HG03139 (cell line): Measurements from ENCODE around the gene MYOCOS.
"Not testable (repeated sequence)": the region's sequence is repeated elsewhere in the genome, so short reads cannot be mapped to it uniquely, and the experiment has no call there.

ENCODE experiments used
- ATAC-seq: cut with Tn5 transposase; IDR thresholded peaks from one replicate; pipeline ENCODE4 v1.9.1; 2021; ENCODE audit not compliant: unreplicated experiment

Gene MYOCOS, protein sequence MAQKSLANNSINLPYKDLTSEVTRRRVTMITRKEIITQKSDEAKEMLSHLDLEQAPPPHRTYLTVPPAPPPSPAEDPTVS

DNA sequence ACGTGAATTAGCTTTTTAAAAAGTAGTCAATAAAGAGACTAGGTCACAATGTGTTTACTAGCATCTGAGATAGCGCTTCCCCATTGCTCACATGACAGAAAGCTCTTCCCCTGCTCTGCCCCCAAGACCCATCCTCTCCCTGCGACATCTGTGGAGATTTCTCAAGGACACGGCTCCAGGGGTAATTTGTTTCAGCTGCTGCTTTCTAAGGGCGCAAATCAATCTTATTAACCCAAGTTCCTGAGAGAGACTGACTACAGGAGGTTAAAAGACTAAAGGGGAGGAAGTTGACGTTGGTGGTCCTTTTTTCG lies at the start of gene MYOCOS:
Gene MYOCOS, plus strand, starts transcription at position 92 of the 311 bp plus-strand sequence. CDS start 1,641 bp downstream, outside the sequence.
- ATAC-seq: no peak

DNA sequence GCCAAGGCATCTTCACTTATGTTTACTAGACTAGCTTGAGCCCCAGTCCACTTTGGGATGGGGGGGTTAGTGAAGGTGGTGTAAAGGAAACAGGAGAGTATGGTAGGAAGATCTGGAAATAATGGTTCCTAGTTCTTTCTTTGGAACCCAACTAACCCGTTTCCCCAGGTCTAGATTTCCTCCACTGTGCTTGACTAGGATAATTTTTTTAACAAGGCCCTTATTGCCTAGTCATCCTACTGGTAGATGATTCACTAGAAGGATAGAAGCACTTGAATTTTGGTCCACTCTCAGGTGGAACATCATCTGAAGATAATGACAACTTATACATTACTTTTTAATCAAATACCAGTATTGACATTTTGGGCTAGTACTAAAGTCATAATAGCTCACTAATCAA lies 45.9 kb upstream of the MYOCOS start:
- no peak for ATAC-seq

DNA sequence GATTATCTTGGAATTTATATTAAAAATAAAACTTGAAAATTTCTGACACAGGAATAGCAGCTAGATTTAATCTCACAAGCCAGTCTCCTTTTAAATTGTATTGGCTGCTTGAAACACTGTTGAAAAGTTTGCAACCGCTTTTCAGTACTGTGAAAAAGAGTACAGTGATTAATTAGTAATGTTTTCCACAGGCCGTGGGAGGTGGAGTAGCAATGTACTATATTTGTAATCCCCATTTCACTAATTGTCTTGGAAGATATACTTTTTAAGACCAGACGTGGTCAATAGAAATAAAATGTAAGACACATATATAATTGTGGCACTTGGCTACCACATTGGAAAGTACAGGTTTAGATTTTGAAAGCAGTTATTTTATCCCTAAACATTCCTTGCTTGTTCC lies 40.8 kb upstream of the MYOCOS start:
- no peak for ATAC-seq

DNA sequence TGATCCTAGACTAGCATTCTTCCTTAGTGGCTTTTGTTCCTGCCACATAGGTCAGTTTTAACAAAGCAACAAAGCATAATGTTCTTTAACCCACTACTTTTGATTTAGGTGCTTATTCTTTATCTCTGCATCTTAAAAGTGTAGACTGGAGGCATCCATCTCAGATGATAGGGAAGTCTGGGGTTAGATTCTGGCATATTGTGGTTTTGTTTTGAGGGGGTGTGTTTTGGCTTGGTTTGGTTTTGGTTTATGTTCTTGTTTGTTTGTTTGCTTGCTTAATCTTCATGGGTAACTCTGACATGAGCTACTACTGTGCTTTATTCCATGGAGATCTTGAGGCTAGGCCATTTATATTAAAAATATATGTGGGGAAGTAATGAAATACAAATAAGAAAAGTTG lies 40.3 kb upstream of the MYOCOS start:
- no peak for ATAC-seq

DNA sequence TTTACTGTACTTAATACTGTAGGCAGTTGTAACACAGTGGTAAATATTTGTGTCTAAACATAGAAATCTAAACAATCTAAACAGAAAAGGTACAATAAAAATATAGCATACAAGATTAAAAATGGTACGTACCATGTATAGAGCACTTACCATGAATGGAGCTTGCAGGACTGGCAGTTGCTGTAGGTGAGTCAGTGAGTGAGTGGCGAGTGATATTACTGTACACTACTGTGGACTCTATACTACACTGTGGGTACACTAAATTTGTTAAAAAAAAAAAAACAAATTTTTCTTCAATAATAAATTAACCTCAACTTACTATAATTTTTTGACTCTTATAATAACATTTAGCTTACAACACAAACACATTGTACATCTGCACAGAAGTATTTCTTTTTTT lies 39.5 kb upstream of the MYOCOS start:
- ATAC-seq: no peak

DNA sequence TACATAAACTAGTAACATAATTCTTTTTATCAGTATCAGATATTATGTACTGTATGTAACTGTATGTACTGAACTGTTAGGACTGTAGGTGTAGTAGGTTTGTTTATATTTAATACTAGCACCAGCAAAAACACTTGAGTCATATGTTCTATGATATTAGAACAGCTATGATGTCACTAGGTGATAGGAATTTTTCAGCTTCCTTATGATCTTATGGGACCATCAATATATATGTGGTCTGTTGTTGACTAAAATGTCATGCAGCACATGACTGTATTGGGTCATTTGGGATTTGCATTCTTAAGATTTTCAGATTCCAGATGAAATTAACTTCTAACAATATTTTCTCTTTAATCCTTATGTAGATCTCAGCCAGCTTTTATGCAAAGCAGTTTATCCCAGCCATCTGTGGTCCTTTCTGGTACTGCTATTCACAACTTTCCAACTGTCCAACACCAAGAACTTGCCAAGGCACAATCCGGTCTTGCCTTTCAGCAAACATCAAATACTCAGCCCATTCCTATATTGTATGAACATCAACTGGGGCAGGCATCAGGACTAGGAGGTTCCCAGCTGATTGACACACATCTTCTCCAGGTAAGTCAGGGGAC lies 38.3 kb upstream of the MYOCOS start:
- ATAC-seq: no peak

DNA sequence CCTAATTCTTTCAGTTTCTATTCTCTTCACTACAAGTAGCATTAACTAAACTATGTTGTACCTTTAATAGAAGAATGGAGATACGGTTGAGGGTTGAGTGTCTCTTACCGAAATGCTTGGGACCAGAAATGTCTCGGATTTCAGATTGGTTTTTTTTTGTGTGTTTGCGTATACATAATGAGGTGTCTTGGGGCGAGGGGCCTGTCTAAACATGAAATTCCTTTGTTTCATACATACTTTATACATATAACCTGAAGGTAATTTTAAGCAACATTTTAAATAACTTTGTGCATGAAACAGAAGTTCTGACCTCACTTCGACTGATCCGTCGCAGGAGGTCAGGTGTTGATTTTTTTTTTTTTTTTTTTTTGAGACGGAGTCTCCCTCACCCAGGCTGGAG lies 36.3 kb upstream of the MYOCOS start:
- ATAC-seq: no peak

DNA sequence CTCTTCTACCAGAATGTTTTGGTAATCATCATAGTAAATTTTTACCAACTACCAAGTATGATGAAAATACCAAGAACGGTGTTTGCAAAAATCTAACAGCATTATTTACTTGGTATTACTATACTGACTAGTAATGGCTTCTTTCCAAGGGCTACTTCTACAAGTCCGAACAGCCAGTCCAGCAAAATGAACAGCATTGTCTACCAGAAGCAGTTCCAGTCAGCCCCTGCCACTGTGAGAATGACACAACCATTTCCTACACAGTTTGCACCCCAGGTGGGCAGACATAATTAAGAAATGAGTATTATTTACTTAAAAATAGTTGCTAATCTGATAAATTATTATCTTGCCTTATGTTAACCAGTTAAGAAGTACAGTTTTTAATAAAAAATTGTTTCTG lies 33.8 kb upstream of the MYOCOS start:
- no peak for ATAC-seq

DNA sequence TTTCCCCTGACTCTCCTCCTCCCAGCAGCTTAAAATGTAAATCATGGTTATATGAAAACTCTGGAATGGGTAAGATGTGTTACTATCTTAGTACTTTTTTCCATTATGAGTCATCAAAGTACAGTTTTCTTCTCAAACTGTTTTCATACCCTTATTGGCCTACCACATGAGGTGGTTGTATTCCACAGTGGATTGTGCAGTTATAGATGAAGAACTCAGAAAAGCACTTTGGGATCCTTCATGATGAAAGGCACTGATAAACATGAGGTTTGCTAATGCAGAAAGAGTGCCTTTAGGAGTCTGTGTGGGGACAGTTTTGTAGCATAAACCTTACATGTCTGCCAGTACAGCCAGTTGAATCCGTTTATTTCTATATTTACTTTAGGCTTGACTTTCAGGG lies 32.0 kb upstream of the MYOCOS start:
- ATAC-seq: no peak

DNA sequence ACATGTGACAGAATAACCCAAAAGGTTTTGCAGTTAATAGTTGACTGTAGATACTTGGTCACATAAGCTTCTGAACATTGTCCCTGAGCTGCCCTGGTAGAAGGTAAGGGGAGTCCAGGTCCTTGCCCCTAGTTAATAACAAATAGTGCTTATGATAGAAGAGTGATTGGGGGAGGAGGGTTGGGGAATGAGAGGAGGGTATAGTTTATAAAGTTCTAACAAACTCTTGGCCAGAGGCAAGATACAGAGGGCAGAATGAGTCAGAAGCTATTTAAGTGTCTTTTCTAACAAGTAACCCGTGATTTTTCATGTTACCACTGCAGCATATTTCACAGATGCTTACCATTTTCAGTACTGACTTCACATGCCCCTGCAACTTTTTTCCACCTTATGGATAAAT lies 26.7 kb upstream of the MYOCOS start:
- ATAC-seq: no peak

DNA sequence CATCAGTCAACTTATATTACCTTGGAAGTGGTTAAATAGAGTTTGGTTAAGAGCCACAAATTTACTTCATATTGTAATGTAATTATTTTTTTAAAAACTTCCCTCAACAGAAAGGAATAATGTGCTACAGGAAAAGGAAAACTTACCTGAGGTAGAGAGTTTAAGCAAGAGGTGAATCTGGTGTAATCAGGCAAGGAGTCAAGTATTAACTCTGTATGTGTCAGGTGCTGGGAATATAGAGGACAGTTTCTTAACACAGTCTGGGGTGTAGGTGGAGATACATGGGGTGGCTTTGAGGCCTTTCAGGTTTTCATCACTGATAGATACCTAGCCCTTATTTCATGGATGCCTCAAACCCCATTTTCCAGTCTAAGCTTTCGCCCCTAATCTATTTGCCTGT lies 25.9 kb upstream of the MYOCOS start:
- ATAC-seq: no peak

DNA sequence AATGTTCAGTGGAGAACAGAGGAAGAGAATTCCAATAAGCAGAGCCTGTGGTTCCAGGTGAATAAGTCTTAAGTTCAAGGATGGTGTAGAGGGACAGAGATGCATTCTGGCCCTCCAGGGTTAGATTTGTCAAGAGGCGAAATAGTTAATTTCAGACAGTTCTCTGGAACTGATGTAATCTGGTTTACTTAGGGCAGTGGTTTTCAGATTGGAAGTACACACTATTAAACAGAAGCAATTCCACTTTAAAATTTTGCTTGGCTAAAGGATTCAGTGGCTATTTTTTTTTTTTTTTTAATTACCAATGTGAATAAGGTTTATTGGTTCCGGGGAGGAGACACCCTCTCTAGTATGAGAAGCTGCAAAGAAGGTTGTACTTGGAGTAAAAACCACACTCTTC lies 25.3 kb upstream of the MYOCOS start:
- no peak for ATAC-seq

DNA sequence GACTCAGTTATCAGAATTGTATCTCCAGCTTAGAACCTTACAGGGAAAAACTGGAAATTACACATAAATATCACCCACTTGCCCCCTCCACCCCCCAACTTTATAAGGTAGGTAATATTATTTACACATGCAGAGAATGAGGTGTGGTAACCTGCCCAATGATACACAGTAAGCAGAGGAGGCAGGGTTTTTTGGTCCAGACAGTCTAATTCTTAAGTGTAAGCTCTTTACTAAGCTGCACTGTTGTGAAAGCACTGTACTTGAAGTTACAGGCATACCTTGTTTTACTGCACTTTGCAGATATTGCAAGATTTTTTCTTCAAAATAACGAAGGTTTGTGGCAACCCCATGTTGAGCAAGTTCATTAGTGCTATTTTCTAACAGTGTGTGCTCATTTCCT lies 24.8 kb upstream of the MYOCOS start:
- ATAC-seq: no peak

DNA sequence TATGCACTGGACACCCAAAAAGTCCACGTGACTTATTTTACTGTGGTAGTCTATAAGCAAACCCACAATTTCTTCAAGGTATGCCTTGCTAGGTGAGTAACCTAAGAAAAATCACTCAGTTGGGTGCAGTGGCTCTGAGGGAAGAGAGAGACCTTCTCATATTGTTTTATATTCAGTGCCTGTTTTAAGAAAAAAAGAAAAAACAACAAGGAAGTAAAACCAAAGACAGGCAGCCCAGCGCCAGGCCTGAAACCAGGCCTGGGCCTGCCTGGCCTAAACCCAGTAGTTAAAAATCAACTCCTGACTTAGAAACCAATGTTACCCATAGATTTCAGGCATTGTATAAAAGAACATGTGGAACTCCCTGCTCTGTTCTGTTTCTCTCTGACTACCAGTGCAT lies 21.7 kb upstream of the MYOCOS start:
- not testable (repeated sequence) for ATAC-seq

DNA sequence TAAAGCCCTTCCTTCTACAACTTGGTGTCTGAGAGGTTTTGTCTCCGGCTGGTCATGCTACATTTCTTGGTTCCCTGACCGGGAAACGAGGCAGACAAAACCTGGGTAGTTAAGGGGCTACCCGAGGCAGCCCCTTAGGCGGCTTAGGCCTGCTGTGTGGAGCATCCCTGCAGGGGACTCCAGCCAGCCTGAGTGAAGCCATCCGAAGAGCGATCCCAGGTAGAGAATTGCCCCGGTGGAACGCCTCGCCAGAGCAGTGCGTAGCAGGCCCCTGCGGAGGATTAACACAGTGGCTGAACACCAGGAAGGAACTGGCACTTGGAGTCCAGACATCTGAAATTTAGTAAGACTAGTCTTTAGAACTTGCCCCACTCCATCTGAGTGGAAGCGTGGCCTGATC lies 21.2 kb upstream of the MYOCOS start:
- ATAC-seq: no peak

DNA sequence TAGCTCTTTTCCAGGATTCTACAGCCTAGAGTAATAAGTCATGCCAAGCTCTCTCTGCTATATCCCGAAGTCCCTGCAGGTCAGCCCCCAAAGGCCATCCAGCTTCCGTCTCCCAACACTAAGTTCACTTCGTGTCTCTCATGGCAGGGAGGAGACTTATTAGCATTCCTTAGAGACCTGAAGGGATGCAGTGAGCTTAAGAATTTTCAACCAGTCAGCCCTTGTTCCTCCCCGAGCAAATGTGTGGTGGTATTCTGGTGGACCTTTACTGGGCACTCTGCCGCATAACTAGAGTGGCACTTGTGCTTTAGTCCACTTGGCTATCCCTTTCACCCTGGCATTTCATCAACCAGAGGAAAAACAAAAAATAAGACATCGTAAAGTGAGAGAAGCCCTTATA lies 19.0 kb upstream of the MYOCOS start:
- not testable (repeated sequence) for ATAC-seq

DNA sequence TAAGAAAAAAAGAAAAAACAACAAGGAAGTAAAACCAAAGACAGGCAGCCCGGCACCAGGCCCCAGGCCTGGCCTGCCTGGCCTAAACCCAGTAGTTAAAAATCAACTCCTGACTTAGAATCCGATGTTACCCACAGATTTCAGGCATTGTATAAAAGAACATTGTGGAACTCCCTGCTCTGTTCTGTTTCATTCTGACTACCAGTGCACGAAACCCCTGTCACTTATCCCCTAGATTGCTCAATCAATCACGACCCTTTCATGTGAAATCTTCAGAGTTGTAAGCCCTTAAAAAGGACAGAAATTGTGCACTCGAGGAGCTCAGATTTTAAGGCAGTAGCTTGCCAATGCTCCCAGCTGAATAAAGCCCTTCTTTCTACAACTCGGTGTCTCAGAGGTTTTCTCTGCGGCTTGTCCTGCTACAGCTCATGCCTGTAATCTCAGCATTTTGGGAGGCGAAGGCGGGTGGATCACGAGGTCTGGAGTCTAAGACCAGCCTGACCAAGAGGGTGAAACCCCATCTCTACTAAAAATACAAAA lies 15.6 kb upstream of the MYOCOS start:
- peak; percentile 48 for ATAC-seq

DNA sequence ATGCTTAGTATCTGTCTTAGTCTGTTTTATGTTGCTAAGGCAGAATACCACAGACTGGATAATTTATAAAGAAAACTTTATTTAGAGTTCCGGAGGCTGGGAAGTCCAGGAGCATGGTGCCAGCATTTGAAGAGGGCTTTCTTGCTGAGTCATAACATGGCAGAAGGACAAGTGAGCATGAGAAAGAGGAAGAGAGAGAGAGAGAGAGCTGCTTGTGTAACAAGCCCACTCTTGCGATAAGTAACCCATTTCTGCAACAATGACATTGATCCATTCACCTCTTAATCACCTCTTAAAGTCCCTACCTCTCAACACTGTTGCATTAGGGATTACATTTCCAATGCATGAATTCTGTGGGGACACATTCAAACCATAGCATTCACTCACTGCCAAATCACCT lies 11.7 kb upstream of the MYOCOS start:
- no peak for ATAC-seq

DNA sequence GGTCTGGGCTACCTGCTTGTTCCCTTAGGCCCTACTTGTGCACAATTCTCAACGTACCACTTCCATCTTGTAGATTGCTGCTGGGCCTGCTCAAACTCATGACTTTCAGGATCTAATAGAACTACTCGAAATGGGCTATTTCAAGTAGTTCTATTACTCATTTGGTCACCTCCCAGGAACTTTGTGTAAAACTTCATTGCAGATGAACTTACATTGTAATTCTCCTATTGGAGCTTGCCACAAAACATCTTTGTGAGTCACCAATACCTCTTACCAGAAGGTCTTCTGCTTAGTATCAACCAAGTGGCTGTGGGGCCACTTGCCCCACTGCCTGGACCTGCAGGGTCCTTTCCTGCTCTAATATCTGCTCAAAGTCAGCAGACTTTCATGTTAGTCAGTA lies 10.7 kb upstream of the MYOCOS start:
- ATAC-seq: no peak

DNA sequence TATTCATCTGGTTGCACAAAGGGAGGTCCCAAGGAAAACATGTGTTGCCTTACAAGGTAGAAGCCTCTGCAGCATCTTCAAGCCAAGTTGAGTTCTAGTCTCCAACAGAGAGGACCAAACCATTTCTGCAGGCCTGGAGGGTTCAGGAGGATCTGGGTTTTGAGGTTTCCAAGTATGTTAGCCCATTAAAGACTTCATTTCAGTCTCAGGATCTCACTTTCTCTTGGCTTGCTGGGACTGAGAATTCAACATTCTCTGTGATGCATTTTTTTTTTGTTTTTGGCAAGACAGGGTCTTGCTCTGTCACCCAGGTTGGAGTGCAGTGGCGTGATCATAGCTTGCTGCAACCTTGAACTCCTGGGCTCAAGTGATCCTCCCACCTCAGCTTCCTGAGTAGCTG lies 8.8 kb upstream of the MYOCOS start:
- ATAC-seq: no peak

DNA sequence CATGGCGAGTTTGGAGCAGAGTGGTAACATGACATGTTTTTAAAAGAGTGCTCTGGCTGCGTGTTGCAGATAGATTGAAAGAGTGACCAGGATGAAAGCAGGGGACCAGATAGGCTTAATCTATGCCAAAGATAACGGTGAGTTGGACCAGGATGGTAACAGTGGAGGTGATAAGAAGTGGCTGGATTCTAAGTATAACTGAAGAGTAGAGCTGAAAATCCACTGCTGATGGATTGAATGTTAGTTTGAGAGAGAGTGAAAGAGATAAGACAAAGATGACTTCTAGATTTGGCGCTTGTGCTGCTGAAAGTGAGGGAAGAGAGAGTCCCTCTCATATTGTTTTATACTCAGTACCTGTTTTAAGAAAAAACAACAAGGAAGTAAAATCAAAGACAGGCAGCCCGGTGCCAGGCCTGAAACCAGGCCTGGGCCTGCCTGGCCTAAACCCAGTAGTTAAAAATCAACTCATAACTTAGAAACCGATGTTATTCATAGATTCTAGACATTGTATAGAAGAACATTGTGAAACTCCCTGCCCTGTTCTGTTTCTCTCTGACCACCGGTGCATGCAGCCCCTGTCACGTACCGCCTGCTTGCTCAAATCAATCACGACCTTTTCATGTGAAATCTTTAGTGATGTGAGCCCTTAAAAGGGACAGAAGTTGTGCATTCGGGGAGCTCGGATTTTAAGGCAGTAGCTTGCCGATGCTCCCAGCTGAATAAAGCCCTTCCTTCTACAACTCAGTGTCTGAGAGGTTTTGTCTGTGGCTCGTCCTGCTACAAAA lies 6.7 kb upstream of the MYOCOS start:
- ATAC-seq: peak; percentile 32

DNA sequence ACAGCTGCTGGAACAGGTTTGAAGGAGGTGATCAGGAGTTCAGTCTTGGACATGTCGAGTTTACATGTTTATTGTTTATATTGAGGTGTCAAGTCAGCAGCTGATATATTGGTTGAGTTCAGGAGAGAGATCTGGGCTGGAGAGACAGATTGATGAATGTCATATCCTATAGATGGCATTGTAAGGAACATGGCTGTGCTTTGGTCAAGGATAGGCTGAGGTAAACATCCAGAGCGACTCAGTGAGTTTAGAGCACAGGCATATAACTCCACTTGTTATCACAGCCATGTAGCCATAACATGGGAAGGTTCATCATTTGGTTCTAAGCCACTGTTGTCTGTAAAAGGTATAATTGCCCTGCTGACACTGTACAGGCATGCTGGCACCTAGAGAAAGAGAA lies 5.5 kb upstream of the MYOCOS start:
- no peak for ATAC-seq
